H9 (cell line): ENCODE results near the gene ZNF768. TPM values are rescaled to one million over a fixed set of nuclear protein-coding genes. Genes with fewer than 3 reads are reported as not detected.

Source experiments
- DNase-seq: peaks from one replicate; pipeline ENCODE4 v3.0.0-alpha.2; 2017
- H2AFZ ChIP-seq: one replicate; pipeline ENCODE4 v1.6.1; 2013; ENCODE audit warnings: mild to moderate bottlenecking, low read length, control low read depth, moderate library complexity
- H2AK5ac ChIP-seq: 2 replicates; pipeline ENCODE4 v1.6.1; 2013; ENCODE audit warnings: low read length, control low read depth, mixed read lengths; ENCODE audit not compliant: insufficient read length
- H2BK120ac ChIP-seq: one replicate; pipeline ENCODE4 v1.6.1; 2013; ENCODE audit warnings: low read depth, mild to moderate bottlenecking, low read length, control low read depth, inconsistent platforms; ENCODE audit not compliant: poor library complexity, severe bottlenecking
- H2BK12ac ChIP-seq: 2 replicates; pipeline ENCODE4 v1.6.1; 2013; ENCODE audit warnings: low read length, control low read depth, mixed read lengths, low read depth; ENCODE audit not compliant: insufficient read length
- H2BK15ac ChIP-seq: 2 replicates; pipeline ENCODE4 v1.6.1; 2013; ENCODE audit warnings: low read depth, low read length, control low read depth
- H2BK20ac ChIP-seq: one replicate; pipeline ENCODE4 v1.6.1; 2013; ENCODE audit warnings: low read depth, mild to moderate bottlenecking, low read length, control low read depth, inconsistent platforms; ENCODE audit not compliant: poor library complexity, severe bottlenecking
- H2BK5ac ChIP-seq: 2 replicates; pipeline ENCODE4 v1.6.1; 2013; ENCODE audit warnings: low read length, control low read depth, mixed read lengths; ENCODE audit not compliant: insufficient read length
- H3K14ac ChIP-seq: 2 replicates; pipeline ENCODE4 v1.6.1; 2013; ENCODE audit warnings: low read length, control low read depth; ENCODE audit not compliant: insufficient read depth
- H3K18ac ChIP-seq: 2 replicates; pipeline ENCODE4 v1.6.1; 2013; ENCODE audit warnings: low read depth, mild to moderate bottlenecking, mixed read lengths, low read length, control low read depth; ENCODE audit not compliant: insufficient read length
- H3K23ac ChIP-seq: 2 replicates; pipeline ENCODE4 v1.6.1; 2013; ENCODE audit warnings: low read length, control low read depth, mixed read lengths, low read depth; ENCODE audit not compliant: insufficient read length
- H3K23me2 ChIP-seq: 2 replicates; pipeline ENCODE4 v1.6.1; 2013; ENCODE audit warnings: low read depth, mild to moderate bottlenecking, mixed read lengths, low read length, control low read depth; ENCODE audit not compliant: insufficient read length, poor library complexity, severe bottlenecking
- H3K27ac ChIP-seq: 2 replicates; pipeline ENCODE4 v1.5.1; 2013; ENCODE audit warnings: low read length, control low read depth, mixed read lengths, low read depth; ENCODE audit not compliant: insufficient read length
- H3K27me3 ChIP-seq: 2 replicates; pipeline ENCODE4 v1.6.1; 2013; ENCODE audit warnings: low read length, control low read depth, inconsistent platforms; ENCODE audit not compliant: insufficient read depth
- H3K4ac ChIP-seq: 2 replicates; pipeline ENCODE4 v1.6.1; 2013; ENCODE audit warnings: low read depth, mild to moderate bottlenecking, control low read depth, inconsistent platforms, low read length, moderate library complexity
- H3K4me1 ChIP-seq: 2 replicates; pipeline ENCODE4 v1.6.1; 2013; ENCODE audit warnings: low read length, control low read depth, inconsistent platforms; ENCODE audit not compliant: insufficient read depth
- H3K4me2 ChIP-seq: 2 replicates; pipeline ENCODE4 v1.6.1; 2013; ENCODE audit warnings: low read length, control low read depth, mixed read lengths; ENCODE audit not compliant: insufficient read length, insufficient read depth
- H3K56ac ChIP-seq: 2 replicates; pipeline ENCODE4 v1.6.1; 2013; ENCODE audit warnings: low read depth, mild to moderate bottlenecking, mixed read lengths, low read length, control low read depth; ENCODE audit not compliant: insufficient read length
- H3K79me1 ChIP-seq: 2 replicates; pipeline ENCODE4 v1.6.1; 2013; ENCODE audit warnings: low read depth, mild to moderate bottlenecking, moderate library complexity, low read length, control low read depth, inconsistent platforms; ENCODE audit not compliant: insufficient read depth, poor library complexity, severe bottlenecking
- H3K79me2 ChIP-seq: 2 replicates; pipeline ENCODE4 v1.6.1; 2013; ENCODE audit warnings: low read length, control low read depth, inconsistent platforms; ENCODE audit not compliant: insufficient read depth
- H3K9ac ChIP-seq: 2 replicates; pipeline ENCODE4 v1.6.1; 2013; ENCODE audit warnings: low read length, control low read depth, mixed read lengths; ENCODE audit not compliant: insufficient read length; ENCODE audit errors: extremely low read depth
- H3K9me3 ChIP-seq: one replicate; pipeline ENCODE4 v1.6.1; 2013; ENCODE audit warnings: low read depth, low read length, inconsistent platforms; ENCODE audit not compliant: control insufficient read depth
- H3T11ph ChIP-seq: one replicate; pipeline ENCODE4 v1.6.1; 2013; ENCODE audit warnings: mild to moderate bottlenecking, low read length, control low read depth, inconsistent platforms
- H4K20me1 ChIP-seq: one replicate; pipeline ENCODE4 v1.6.1; 2013; ENCODE audit not compliant: control insufficient read depth, insufficient read length, insufficient read depth
- H4K5ac ChIP-seq: 2 replicates; pipeline ENCODE4 v1.6.1; 2013; ENCODE audit warnings: low read depth, mild to moderate bottlenecking, mixed read lengths, low read length, control low read depth; ENCODE audit not compliant: insufficient read length
- H4K8ac ChIP-seq: replicated peaks from 2 replicates; pipeline ENCODE4 v1.6.1; 2013; ENCODE audit warnings: low read length, control low read depth, mixed read lengths, low read depth; ENCODE audit not compliant: insufficient read length
- H4K91ac ChIP-seq: 2 replicates; pipeline ENCODE4 v1.6.1; 2013; ENCODE audit warnings: low read depth, mild to moderate bottlenecking, moderate library complexity, mixed read lengths, low read length, control low read depth; ENCODE audit not compliant: insufficient read length
- H3K27ac Mint-ChIP-seq, 3 experiments: 2 replicates in 2 of 3; 3 replicates in 1 of 3; pipeline ENCODE4 v1.8.0; 2020 to 2021; ENCODE audit warnings: mixed read lengths in 3 of 3, mild to moderate bottlenecking in 1 of 3, moderate library complexity in 1 of 3
- H3K27me3 Mint-ChIP-seq: 2 replicates; pipeline ENCODE4 v1.8.0; 2021; ENCODE audit warnings: low read depth, mild to moderate bottlenecking, moderate library complexity, mixed read lengths
- H3K36me3 Mint-ChIP-seq, 3 experiments: 2 replicates in 2 of 3; 3 replicates in 1 of 3; pipeline ENCODE4 v1.8.0; 2020 to 2021; ENCODE audit warnings: low read depth in 3 of 3, mixed read lengths in 3 of 3; ENCODE audit not compliant: insufficient read depth in 1 of 3
- H3K4me1 Mint-ChIP-seq, 2 experiments: 2 replicates each; pipeline ENCODE4 v1.8.0; 2020; ENCODE audit warnings: mixed read lengths in 2 of 2
- H3K4me3 Mint-ChIP-seq, 2 experiments: 2 replicates in 1 of 2; 3 replicates in 1 of 2; pipeline ENCODE4 v1.8.0; 2020 to 2021; ENCODE audit warnings: mild to moderate bottlenecking in 2 of 2, mixed read lengths in 2 of 2, moderate library complexity in 1 of 2
- H3K9me3 Mint-ChIP-seq, 2 experiments: 2 replicates in 1 of 2; 3 replicates in 1 of 2; pipeline ENCODE4 v1.8.0; 2020; ENCODE audit warnings: mild to moderate bottlenecking in 2 of 2, mixed read lengths in 2 of 2, moderate library complexity in 1 of 2
- WGBS: extraction: QIAGEN DNeasy Blood & Tissue Kit; methylation state at CpG from one replicate; pipeline ENCODE4 v1.1.7; 2013; ENCODE audit warnings: missing lambda C conversion rate, low lambda C conversion rate, mixed read lengths; ENCODE audit not compliant: insufficient read length; ENCODE audit errors: extremely low coverage; 5-methylcytosine and 5-hydroxymethylcytosine counted together
- total RNA-seq: library from RNA; stranded (reverse); gene quantifications from 2 replicates; pipeline ENCODE4 v1.2.1, GENCODE V29; 2021
- TF ChIP-seq, protein P1 (sequence below): fragments of 200-600 bp; sonication (generic); conservative IDR thresholded peaks from 3 replicates; pipeline ENCODE4 v1.8.0; 2021; ENCODE audit warnings: antibody characterized with exemption, mild to moderate bottlenecking

The ZNF768 gene
- total RNA-seq, 1 experiment from 2014 or later, result 40.0 TPM

DNA sequence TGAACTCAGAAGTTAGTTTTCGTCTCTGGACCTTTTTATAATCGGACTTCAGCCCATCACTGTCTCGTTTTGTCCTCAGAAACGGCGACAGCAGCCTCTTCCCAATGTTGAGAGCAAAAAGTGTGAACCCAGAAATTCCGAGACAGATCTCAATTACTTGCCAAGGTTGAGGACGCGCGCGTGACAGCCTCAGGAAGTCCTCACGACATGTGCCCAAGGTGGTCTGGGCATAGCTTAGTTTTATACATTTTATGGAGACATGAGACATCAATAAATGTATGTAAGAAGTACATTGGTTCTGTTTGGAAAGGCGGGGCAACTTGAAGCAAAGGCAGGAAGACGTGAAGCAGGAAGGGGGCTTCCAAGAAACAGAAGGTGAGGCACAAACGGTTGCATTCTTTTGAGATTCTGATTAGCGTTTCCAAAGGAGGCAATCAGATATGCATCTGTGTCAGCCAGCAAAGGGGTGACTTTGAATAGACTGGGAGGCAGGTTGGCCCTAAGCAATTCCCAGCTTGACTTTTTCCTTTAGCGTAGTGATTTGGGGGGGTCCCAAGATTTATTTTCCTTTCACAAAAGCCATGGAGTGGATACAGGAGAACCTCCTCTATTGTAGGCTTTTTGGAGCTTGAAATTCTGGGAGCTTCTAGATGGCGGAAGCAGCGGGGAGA lies 8.9 kb upstream of the ZNF768 start:
- no peak overlapping the region for H4K91ac ChIP-seq
- H3K4me3 Mint-ChIP-seq, result peak overlapping the region; percentile 77 to 89
- H3K56ac ChIP-seq, result no peak overlapping the region
- peak; percentile 56 for DNase-seq
- no peaks in the 10 kb centered on the region for H3K27me3 ChIP-seq
- H3K36me3 Mint-ChIP-seq, result peaks cover 15 to 29% (median 19%) of the 10 kb centered on the region in 3 experiments
- no peak overlapping the region for H2AK5ac ChIP-seq
- peaks cover 23% of the 10 kb centered on the region for H3K23me2 ChIP-seq
- peak overlapping the region; percentile 87 for H3K18ac ChIP-seq
- H3K4me1 Mint-ChIP-seq, result peaks cover 23 to 27% of the 10 kb centered on the region in 2 experiments
- peak overlapping the region; percentile 83 for H3K27ac ChIP-seq
- H2AFZ ChIP-seq, result no peak overlapping the region
- peak overlapping the region; percentile 21 for H3T11ph ChIP-seq
- WGBS, result no CpG with 5 or more reads among the region's 18 CpGs
- H4K8ac ChIP-seq, result no peak overlapping the region
- no peaks in the 10 kb centered on the region for H3K79me1 ChIP-seq
- H3K4me1 ChIP-seq, result no peaks in the 10 kb centered on the region; the same call in 1 of the 2 replicates
- peak overlapping the region; percentile 61 for H3K4me2 ChIP-seq
- peak overlapping the region; percentile 77; the same call in 1 of the 2 replicates for H3K14ac ChIP-seq
- TF ChIP-seq, protein P1, sequence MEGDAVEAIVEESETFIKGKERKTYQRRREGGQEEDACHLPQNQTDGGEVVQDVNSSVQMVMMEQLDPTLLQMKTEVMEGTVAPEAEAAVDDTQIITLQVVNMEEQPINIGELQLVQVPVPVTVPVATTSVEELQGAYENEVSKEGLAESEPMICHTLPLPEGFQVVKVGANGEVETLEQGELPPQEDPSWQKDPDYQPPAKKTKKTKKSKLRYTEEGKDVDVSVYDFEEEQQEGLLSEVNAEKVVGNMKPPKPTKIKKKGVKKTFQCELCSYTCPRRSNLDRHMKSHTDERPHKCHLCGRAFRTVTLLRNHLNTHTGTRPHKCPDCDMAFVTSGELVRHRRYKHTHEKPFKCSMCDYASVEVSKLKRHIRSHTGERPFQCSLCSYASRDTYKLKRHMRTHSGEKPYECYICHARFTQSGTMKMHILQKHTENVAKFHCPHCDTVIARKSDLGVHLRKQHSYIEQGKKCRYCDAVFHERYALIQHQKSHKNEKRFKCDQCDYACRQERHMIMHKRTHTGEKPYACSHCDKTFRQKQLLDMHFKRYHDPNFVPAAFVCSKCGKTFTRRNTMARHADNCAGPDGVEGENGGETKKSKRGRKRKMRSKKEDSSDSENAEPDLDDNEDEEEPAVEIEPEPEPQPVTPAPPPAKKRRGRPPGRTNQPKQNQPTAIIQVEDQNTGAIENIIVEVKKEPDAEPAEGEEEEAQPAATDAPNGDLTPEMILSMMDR, result no peak
- no peak overlapping the region for H2BK20ac ChIP-seq
- H3K79me2 ChIP-seq, result no peaks in the 10 kb centered on the region
- no peaks in the 10 kb centered on the region for H4K20me1 ChIP-seq
- no peak overlapping the region; the same call in 1 of the 2 replicates for H3K4ac ChIP-seq
- no peak overlapping the region for H2BK12ac ChIP-seq
- H2BK120ac ChIP-seq, result no peak overlapping the region
- H3K27me3 Mint-ChIP-seq, result no peaks in the 10 kb centered on the region
- peak overlapping the region; percentile 96 to 99 (median 96) for H3K27ac Mint-ChIP-seq
- peak overlapping the region; percentile 21 for H2BK5ac ChIP-seq
- peak overlapping the region; percentile 66 for H4K5ac ChIP-seq
- no peaks in the 10 kb centered on the region; a peak in 1 of 5 replicates for H3K9me3 Mint-ChIP-seq
- no peaks in the 10 kb centered on the region for H3K9me3 ChIP-seq
- no peak overlapping the region for H3K23ac ChIP-seq
- peak overlapping the region; percentile 92 for H3K9ac ChIP-seq
- no peak overlapping the region for H2BK15ac ChIP-seq
